HG02884 (cell line): ENCODE results near the gene CD55.

Experiments used
- ATAC-seq: cut with Tn5 transposase; IDR thresholded peaks from one replicate; pipeline ENCODE4 v1.9.1; 2021; ENCODE audit warnings: mild to moderate bottlenecking, moderate library complexity; ENCODE audit not compliant: unreplicated experiment

CD55 gene

GRCh38 chr1:207329469-207329868 lies 8.0 kb downstream of the CD55 start:
- ATAC-seq = no peak

DNA sequence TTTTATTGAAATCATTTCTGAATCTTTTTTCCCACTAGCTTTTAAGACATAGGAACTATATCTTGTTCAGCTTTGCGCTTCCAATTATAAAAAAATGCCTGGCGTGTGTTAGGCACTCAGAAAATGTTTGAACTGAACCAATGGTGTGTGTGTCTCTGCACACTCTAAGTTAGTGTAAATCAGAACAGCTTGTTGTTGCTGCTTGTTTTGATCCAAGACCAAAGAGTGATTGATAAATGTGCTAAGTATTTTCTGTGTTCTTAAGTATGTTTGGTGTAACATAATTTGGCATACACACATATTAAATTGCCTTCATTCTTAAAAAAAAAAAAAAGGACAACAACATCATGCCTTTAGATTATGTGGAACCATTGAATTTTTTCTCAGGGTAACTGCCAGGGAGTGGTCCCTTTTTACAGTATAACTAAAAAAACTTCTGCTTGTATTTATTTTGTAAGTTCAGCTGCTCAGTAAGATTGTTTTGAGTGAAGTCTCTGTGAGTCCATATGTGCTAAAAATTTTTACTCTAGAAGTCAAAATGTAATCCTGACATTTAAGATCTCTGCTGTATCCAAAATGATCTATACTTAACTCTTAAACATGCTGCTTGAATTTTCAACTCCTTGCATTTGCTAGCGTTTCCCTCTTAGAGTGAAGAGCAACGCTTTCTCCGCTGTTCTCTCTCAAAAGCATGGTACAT lies 8.7 kb downstream of the CD55 start:
- ATAC-seq = no peak

- ATAC-seq = no peak
Observed at GRCh38 chr1:207331354-207332313, 10.2 kb downstream of the CD55 start.

GRCh38 chr1:207333009-207333600 lies 11.6 kb downstream of the CD55 start:
- ATAC-seq = no peak

- ATAC-seq = no peak
Observed at GRCh38 chr1:207333620-207334019, 12.1 kb downstream of the CD55 start.

DNA sequence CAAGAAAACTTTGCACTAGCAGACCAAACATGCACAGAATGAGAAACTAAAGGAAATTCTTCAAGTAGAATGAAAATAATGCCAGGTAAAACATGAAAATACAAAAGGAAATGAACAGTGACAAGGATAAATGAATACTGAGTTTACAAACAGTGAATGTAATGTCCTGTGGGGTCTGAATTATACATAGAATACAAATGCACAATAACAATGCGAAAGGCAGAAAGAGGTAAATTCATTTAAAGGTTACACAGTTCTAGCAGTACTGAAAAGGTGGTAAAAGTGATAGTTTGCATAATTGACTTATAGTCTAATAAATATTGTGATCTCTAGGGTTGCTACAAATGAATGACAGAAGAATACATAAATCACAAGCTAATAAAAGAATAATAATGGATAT lies 12.9 kb downstream of the CD55 start:
- ATAC-seq = no peak

GRCh38 chr1:207335138-207335537 lies 13.7 kb downstream of the CD55 start:
- ATAC-seq = no peak

GRCh38 chr1:207335695-207336363 lies 14.4 kb downstream of the CD55 start:
- ATAC-seq = peak; percentile 50

DNA sequence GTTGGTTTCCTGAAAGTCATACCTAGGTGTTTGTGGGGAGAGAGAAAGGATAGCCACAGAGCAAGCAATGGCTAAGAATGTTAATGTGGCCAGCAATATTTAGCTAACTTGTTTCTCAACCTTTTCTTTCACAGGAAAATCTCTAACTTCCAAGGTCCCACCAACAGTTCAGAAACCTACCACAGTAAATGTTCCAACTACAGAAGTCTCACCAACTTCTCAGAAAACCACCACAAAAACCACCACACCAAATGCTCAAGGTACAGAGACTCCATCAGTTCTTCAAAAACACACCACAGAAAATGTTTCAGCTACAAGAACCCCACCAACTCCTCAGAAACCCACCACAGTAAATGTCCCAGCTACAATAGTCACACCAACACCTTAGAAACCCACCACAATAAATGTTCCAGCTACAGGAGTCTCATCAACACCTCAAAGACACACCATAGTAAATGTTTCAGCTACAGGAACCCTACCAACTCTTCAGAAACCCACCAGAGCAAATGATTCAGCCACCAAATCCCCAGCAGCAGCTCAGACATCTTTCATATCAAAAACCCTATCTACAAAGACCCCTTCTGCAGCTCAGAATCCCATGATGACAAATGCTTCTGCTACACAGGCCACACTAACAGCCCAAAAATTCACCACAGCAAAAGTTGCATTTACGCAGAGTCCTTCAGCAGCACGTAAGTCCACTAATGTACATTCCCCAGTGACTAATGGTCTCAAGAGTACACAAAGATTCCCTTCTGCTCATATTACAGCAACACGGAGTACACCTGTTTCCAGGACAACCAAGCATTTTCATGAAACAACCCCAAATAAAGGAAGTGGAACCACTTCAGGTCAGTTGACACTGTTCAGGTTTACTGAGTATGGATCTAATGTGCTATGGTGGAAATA lies 15.3 kb downstream of the CD55 start:
- peak; percentile 63 for ATAC-seq

DNA sequence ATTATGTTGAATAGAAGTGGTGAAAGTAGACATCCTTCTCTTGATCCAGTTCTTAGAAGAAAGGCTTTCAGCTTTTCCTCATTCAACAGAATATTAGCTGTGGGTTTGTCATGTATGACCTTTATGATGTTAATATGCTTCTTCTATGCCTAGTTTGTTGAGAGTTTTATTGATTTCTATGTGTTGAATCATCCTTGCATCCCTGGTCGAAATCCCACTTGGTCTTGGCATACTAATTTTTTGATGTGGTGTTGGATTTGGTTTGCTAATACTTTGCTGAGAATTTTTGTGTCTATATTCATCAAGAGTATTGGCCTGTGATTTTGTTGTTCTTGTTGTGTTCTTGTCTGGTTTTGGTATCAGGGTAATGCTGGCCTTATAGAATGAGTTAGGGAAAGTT lies 20.9 kb downstream of the CD55 start:
- ATAC-seq = no peak

- ATAC-seq = no peak
Observed at GRCh38 chr1:207343675-207344074, 22.2 kb downstream of the CD55 start.

- ATAC-seq = no peak
Observed at GRCh38 chr1:207344221-207344620, 22.7 kb downstream of the CD55 start.

GRCh38 chr1:207345644-207346477 lies 24.4 kb downstream of the CD55 start:
- ATAC-seq = no peak

GRCh38 chr1:207346513-207346912 lies 25.0 kb downstream of the CD55 start:
- ATAC-seq = no peak

- no peak for ATAC-seq
Observed at GRCh38 chr1:207349979-207350378, 28.5 kb downstream of the CD55 start.

DNA sequence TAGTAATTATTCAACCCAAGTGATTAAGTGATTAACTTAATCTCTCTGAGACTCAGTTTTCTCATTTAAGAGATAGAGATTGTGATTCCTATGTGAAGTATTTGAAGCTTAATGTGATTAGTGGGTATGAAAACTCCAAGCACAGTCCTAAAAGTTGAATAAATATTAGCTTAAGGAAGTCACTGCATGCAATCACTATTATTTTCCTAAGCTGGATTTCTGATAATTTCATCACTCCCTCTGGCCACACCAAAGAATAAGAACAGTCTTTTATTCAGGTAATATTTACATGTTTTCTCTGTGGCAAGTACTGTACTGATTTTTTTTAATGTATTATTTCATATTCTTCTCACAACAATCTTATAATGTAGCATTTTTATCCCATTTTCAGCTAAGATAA lies 31.1 kb downstream of the CD55 start:
- no peak for ATAC-seq

DNA sequence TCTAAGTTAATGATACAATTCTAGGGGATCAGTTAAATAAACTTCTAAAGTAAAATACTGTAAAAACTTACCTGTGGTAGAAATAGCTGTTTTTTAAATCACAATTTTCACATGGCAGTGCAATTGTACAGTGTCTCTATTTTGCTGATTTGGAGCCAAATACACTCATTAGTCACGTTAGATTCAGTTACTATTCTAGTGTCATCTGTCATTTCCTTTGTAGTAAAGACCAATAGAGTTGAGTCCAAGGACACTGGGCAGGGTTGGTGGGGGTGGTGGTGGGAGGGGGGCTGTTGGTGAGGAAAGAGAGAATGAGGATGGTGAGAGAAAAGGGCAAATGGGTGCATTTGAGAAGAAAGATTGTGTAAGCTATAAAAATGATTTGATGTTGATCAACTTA lies 33.6 kb downstream of the CD55 start:
- no peak for ATAC-seq

DNA sequence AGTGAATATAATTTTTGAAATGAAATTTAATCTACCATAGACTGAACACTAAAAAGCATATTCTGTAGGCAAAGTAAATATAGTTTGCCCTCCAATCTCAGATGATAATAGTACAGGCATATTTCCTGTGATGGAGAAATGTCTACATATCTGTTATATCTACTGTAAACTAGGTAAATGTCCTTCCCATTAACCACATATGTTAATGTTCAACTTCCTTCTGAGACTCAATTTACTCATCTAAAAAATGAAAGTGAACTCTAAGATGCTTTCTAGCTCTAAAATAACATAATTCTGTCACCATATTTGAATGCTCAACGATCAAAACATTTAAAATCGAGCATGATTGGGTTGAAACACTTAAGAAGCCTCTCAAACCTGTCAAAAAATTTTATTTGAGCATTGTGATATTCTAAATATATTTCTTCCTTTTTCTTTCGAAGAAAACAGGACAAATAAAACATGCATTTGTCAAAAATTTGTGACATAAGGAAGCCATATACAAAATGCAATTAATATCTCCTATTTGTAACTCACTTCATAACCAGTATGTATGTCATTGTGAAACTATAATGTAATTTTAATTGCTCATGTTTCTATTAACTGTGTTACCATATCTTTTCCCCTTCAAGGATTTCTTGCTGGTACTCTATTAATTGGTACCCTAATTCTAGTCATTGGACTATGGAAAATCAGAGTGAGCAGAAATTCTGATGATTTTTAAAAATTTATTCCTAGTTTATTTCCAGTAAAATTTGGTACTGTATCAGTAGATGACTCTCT lies 34.2 kb downstream of the CD55 start:
- ATAC-seq = no peak
